H1 (cell line): ENCODE measurements around the gene ENTPD8.

Experiments used
- EGR1 ChIP-seq: IDR thresholded peaks from 2 replicates; pipeline ENCODE4 v1.6.1; 2011; ENCODE audit warnings: low read depth, low read length, borderline replicate concordance
- MAX ChIP-seq: IDR thresholded peaks from 2 replicates; pipeline ENCODE4 v1.6.1; 2012; ENCODE audit warnings: inconsistent platforms
- POLR2A ChIP-seq, 2 experiments: IDR thresholded peaks; 1 replicate in 1 of 2; 2 replicates in 1 of 2; pipeline ENCODE4 v1.6.1; 2011; ENCODE audit warnings: low read depth in 2 of 2, low read length in 2 of 2, mild to moderate bottlenecking in 2 of 2; ENCODE audit errors: control extremely low read depth in 1 of 2
- POLR2AphosphoS5 ChIP-seq: IDR thresholded peaks from 2 replicates; pipeline ENCODE4 v1.6.1; 2011; ENCODE audit warnings: low read depth, low read length
- TEAD4 ChIP-seq: IDR thresholded peaks from 2 replicates; pipeline ENCODE4 v1.6.1; 2012; ENCODE audit warnings: low read depth, low read length, inconsistent platforms, mixed read lengths

GRCh38 chr9:137436761-137437600 lies 4.2 kb downstream of the ENTPD8 start:
- TF ChIP-seq EGR1 (no peak), POLR2A (IDR thresholded peaks at IDR 0.05; ENCODE audit: control extremely low read depth in 1 of 2, low read depth in 2 of 2, low read length in 2 of 2) (no peak), POLR2AphosphoS5 (no peak), TEAD4 (no peak), MAX (no peak)
